GM13977 (cell line): ENCODE results near the gene PXYLP1.

Experiments
- DNase-seq: peaks from one replicate; pipeline ENCODE4 v3.0.0; 2012; ENCODE audit warnings: low spot score
- in situ Hi-C: fragments of 300-500 bp; cut with MboI; formaldehyde crosslinking; loops from one replicate; pipeline ENCODE4 v1.12.0; 2022; ENCODE audit warnings: low sequenced_read_pairs, low pct_unique_long_range_greater_than_20kb, mixed read lengths, inconsistent platforms; ENCODE audit not compliant: unreplicated experiment
- TF ChIP-seq, protein P1 (sequence below): IDR thresholded peaks from 2 replicates; pipeline ENCODE4 v1.5.1; 2012; ENCODE audit warnings: mild to moderate bottlenecking, control low read depth; ENCODE audit not compliant: insufficient read depth; ENCODE audit errors: extremely low read depth, missing control alignments

PXYLP1 gene

DNA sequence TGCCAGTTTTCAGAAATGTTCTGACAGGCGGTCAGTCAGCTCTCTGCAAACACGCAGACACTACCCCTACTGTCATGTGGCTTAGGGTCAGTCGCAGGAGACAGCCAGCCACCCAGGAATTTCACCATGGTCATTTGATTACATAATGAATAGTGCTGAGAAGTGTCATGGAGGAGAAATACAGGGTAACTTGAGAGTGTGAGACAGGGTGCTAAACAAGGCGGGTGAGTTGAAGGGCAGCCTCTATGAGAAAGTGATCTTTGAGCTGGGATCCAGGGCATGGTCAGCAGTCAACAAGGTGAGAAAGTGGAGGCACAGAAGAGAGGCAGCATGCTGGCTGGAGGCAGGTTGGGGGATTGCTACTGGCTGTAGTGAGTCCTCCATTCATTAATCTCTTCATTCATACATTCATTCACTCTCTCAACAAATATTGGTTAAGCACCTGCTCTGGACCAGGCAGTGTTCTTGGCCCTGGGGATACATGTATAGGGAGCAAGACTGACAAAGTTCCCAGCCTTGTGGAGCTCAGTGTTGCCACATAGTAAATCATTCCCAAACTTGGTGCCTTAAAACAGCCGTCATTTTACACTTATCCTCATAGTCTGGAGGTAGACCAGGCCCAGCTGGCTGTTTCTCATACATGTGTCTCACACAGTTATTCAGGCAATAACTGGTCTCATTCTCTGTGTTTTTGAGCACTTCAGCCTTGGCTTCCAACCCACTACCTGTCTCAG lies 14.8 kb downstream of the PXYLP1 start:
- no peak for DNase-seq

DNA sequence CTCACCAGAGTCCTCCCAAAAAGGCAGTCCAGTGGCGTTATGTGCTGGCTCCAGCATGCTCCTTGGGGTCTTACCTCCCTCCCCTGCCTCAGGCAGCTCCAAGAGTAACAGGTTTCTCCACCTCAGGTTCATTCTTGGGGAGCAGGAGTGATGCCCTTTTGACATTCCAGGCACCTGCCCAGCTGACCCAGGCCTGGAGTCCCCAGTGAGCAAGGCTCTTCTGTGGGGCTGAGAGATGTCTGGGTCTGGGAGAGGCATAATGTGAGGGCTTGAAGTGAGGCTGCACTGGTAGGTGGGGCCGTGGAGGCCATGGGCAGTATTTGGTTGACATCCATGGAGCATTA lies 15.3 kb downstream of the PXYLP1 start:
- no peak for DNase-seq
- in situ Hi-C loops: no loop called here
- TF ChIP-seq, protein P1, sequence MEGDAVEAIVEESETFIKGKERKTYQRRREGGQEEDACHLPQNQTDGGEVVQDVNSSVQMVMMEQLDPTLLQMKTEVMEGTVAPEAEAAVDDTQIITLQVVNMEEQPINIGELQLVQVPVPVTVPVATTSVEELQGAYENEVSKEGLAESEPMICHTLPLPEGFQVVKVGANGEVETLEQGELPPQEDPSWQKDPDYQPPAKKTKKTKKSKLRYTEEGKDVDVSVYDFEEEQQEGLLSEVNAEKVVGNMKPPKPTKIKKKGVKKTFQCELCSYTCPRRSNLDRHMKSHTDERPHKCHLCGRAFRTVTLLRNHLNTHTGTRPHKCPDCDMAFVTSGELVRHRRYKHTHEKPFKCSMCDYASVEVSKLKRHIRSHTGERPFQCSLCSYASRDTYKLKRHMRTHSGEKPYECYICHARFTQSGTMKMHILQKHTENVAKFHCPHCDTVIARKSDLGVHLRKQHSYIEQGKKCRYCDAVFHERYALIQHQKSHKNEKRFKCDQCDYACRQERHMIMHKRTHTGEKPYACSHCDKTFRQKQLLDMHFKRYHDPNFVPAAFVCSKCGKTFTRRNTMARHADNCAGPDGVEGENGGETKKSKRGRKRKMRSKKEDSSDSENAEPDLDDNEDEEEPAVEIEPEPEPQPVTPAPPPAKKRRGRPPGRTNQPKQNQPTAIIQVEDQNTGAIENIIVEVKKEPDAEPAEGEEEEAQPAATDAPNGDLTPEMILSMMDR: no peak

More for the DNA sequence above, 14.8 kb downstream of the PXYLP1 start:
- TF ChIP-seq, protein P1: no peak
- in situ Hi-C loops: no loop called here

DNA sequence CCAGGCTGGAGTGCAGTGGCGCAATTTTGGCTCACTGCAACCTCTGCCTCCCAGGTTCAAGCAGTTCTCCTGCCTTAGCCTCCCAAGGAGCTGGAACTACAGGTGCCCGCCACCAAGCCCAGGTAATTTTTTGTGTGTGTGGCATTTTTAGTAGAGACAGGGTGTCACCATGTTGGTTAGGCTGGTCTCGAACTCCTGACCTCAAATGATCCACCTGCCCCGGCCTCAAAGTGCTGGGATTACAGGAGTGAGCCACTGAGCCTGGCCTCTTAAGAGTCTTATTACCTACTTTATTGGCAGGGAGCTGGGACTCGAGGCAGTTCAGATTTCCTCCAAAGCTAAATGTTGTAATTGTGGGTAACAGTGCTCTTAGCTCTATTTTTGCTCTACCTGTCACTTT lies 16.4 kb downstream of the PXYLP1 start:
- DNase-seq: no peak
- in situ Hi-C loops: no loop called here
- TF ChIP-seq, protein P1: no peak

DNA sequence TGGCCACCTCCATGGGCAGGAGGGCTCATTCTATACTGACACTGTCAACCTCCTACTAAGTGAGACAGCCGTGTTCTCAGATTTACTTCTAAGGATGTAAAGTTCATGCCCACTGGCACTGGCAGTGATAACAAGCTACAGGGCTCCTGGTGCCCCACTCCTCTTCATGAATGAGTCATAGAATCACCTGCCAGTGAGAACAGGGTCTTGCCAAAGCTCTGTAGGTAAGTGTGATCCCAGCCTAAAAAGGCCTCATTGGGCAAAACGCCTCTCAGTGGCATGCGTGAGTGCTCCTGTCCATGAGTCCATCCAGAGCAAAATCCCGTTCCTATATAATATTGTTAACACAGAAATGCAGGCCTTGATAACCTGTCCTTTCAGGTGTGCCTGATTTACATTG lies 17.4 kb downstream of the PXYLP1 start:
- in situ Hi-C loops: no loop called here
- no peak for DNase-seq
- TF ChIP-seq, protein P1: no peak

DNA sequence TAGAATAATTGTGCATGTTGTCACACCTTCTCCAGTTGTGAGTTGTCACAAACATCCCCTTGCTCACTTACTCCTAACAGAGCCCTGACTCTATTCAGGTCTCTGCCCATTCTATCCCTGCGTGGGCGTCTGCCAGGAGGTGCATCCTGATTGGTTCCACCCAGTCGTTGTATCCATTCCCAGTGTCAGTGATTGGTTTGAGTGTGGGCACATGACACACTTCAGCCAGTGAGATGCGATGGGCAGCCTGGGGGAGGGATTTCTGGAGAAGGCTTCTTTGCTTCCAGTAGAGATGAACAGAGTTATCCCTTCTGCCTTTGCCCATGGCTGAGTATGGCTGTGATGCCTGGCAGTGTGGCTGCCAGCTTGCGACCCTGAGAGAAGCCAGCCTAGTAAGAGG lies 18.7 kb downstream of the PXYLP1 start:
- TF ChIP-seq, protein P1: no peak
- in situ Hi-C loops: no loop called here
- DNase-seq: no peak

DNA sequence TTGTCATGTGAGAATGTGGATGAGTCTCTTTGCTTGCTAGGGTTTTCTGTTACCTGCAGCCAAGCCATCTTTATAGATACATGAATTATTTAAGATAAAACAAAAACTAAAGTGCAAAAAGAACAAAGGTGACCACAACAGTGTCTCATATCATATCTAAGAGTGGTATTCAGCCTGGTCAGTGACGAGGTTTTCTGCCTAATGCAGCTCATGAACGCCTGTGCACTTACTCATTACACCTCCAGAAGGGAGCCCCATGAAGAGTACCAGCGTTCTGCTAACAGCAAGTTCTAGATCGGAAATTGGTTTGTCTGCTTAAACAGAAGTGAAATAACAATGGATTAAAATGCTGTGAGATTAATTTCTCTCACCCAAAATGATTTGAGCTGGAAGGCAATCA lies 19.2 kb downstream of the PXYLP1 start:
- in situ Hi-C loops: no loop called here
- TF ChIP-seq, protein P1: no peak
- DNase-seq: no peak

DNA sequence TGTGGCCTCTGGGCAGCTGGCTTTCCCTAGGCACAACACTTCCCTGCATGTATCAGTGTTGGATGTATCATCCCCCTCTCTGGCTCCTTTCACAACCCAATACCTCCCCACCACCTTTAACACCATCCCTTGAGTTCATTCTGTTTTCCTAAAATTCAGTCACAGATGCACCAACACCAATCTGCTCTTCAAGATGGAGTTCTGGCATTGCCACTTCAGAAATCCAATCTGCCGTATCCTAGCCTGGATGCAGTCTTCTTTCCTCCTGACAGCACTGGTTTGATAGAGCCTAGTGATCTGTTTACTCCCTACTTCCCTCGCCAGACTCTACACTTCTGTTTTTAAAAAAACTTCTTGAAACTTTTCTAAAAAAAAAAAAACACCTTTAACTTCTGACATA lies 21.7 kb downstream of the PXYLP1 start:
- in situ Hi-C loops: no loop called here
- TF ChIP-seq, protein P1: no peak
- DNase-seq: no peak
